Dedifferentiated amniotic fluid mesenchymal stem cell (primary cell): ENCODE data around the gene DEFB131B.
A peak's percentile ranks its signal among the peaks of the same experiment; 100 is the strongest.
"Not testable (repeated sequence)": the region's sequence is repeated elsewhere in the genome, so short reads cannot be mapped to it uniquely, and the experiment has no call there.

Experiments
- DNase-seq: peaks from one replicate; pipeline ENCODE4 v3.0.0-alpha.2; 2016; ENCODE audit errors: extremely low spot score

The DEFB131B gene

DNA sequence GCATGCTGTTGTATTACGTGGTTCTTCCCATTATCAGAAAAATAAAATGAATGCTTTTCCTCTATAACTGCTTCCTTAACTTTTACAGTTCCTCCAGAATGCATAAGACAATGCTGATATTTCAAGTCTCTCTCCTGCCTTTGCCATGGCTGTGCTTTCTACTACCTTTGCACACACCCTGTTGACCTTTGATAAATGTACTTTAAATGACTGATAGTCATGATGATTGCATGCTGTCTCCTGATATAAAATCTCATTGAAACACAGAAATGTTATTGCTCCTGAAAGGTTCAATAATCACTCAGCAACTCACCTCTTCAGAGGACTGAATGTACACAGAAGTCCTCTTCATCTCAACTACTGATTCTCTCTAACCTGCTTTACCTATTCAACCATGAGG, at the start of gene DEFB131B:
TSS of gene DEFB131B (plus strand) at position 395 of the 400 bp plus-strand sequence. CDS start at position 395, 0 bp downstream.
- not testable (repeated sequence) for DNase-seq

DNA sequence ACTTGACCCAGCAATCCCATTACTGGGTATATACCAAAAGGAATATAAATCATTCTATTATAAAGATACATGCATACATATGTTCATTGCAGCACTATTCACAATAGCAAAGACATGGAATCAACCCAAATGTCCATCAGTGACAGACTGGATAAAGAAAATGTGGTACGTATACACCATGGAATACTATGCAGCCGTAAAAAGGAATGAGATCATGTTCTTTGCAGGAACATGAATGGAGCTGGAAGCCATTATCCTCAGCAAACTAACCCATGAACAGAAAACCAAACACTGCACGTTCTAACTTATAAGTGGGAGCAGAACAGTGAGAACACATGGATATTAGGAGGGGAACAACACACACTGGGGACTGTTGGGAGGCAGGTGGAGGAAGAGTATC, 49.0 kb upstream of the DEFB131B start:
- not testable (repeated sequence) for DNase-seq

DNA sequence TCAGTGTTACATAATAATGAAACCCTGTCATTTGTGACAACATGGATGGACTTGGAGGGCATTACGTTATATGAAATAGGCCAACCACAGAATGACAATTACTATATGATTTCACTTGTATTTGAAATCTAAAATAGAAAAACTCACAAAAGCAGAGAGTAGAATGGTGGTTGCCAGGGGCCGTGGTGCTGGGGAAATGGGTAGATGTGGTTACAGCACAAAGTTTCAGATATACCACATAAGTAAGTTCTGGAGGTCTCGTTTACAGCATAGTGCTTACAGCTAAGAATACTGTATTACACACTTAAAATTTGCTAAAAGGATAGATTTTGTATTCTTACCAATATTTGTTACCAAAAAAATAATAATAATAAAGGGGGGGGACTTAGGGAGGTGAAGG, 48.6 kb upstream of the DEFB131B start:
- not testable (repeated sequence) for DNase-seq

DNA sequence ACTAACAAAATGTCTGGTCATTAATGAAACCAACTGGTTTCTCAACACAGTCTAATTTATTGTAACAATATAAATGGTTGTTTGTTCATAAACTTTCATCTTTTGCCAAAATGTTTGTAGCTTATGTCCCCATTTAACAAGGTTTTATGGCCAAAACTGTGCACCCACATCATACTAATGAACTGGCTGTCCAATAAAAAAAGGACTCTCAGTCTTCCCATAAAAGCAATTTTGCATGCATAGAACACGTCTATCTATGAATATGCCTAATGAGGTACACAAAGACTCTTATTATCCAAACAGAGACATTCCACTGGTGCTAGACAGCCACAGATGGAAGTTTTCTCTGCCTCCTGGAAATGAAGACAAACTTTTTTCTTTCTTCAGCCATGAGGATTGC, 45.4 kb upstream of the DEFB131B start, which contains the start of gene DEFB108B:
TSS of gene DEFB108B (plus strand) at position 390 of the 400 bp plus-strand sequence. CDS start at position 390, 0 bp downstream.
- DNase-seq: not testable (repeated sequence)

DNA sequence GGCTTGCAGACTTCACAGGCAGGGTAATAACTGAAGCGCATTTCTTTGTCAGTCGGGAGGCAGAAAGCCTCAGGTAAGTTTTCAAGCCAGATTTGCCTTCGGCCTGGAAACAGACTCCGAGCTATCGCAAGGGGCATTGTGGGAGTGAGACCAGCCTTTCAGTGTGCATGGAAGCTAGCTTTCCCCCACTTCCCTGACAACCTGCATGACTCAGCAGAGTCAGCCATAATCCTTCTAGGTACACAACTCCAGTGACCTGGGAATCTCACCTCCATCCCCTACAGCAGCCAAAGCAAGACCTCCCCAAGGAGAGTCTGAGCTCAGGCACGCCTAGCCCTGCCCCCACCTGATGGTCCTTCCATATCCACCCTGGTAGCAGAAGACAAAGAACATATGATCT, 35.5 kb upstream of the DEFB131B start:
- DNase-seq: not testable (repeated sequence)

GRCh38 chr11:71843355-71843754, 34.9 kb upstream of the DEFB131B start:
- DNase-seq: not testable (repeated sequence)

- DNase-seq: no peak
Measured at GRCh38 chr11:71843858-71844257, 34.4 kb upstream of the DEFB131B start.

DNA sequence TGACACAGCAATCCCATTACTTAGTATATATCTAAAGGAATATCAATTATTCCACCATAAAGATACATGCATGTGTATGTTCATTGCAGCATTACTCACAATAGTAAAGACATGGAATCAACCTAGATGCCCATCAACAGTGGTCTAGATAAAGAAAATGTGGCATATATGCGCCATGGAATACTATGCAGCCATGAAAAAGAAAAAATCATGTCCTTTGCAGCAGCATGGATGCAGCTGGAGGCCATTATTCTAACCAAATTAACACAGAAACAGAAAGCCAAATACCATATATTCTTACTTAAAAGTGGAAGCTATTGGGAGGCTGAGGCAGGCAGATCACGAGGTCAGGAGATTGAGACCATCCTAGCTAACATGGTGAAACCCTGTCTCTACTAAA, 24.4 kb upstream of the DEFB131B start:
- DNase-seq: not testable (repeated sequence)

DNA sequence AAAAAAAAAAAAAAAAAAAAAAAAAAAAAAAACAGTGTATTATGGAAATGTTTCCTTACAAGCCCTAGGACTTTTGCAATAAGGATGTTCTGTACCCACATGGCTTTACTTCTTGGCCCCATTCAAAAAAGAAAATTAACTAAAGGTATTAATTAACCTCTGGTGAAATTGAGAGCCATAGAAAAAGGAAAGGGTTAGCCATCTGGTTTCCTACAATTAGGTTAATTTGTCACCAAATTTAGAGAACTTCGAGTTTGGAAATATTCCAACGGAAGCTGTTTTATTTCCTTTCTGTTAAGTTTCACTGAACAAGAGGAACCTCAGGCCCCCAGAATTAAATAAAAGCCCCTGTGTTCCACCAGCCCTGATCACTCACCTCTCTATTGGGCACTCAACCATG, 22.4 kb upstream of the DEFB131B start:
- not testable (repeated sequence) for DNase-seq

- DNase-seq: not testable (repeated sequence)
Measured at GRCh38 chr11:71860835-71861234, 17.4 kb upstream of the DEFB131B start.

GRCh38 chr11:71863978-71864627, 14.2 kb upstream of the DEFB131B start:
- peak; percentile 39 for DNase-seq

DNA sequence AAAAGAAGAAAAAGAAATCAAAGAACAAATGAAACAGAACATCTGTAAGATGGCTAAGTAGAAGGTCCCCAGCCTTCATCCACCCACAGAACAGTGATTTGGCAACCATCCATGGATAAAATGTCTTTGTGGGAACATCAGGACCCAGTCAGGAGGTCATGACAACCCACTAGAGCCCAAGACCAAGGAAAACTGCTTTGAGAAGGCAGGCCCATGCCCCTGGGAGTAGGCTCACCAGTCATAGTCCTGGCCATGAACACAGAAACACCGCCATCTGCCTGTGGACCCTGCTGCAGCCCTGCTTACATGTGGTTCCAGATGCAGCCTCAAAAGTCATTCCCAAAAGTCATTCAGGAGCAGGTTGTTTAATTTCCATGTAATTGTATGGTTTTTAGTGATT, 11.0 kb upstream of the DEFB131B start:
- not testable (repeated sequence) for DNase-seq

DNA sequence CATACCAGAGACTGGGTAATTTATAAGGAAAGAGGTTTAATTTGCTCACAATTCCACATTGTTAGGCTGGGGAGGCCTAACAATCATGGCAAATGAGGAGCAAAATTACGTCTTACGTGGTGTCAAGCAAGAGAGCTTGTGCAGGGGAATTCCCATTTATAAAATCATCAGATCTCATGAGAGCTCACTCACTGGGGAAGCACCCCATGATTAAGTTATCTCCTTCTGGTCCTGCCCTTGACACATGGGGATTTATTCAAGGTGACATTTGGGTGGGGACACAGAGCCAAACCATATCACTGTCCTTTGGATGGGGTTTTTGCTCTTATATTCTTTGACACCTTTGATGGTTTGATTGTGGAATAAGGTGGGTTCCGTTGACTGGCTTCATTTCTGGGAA, 8.3 kb upstream of the DEFB131B start:
- not testable (repeated sequence) for DNase-seq

DNA sequence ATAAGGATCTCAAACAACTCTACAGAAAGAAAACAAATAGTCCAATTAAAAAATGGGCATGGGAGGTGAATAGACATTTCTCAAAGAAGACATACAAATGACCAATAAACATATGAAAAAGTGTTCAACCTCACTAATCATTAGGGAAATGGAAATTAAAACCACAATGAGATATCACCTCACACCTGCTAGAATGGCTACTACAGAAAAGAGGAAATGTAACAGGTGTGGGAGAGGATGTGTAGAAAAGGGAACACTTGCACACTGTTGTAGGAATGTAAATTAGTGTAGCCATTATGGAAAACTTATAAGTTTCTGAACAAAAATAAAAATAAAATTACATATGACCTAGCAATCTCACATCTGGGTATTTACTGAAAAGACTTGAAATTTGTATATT, 7.6 kb upstream of the DEFB131B start:
- not testable (repeated sequence) for DNase-seq

- not testable (repeated sequence) for DNase-seq
Measured at GRCh38 chr11:71876262-71876661, 2.0 kb upstream of the DEFB131B start.

- not testable (repeated sequence) for DNase-seq
Measured at GRCh38 chr11:71885806-71886205, 7.6 kb downstream of the DEFB131B start.

- DNase-seq: not testable (repeated sequence)
Measured at GRCh38 chr11:71888335-71889010, 10.2 kb downstream of the DEFB131B start.

GRCh38 chr11:71889181-71889872, 11.1 kb downstream of the DEFB131B start:
- not testable (repeated sequence) for DNase-seq

GRCh38 chr11:71895961-71896360, 17.7 kb downstream of the DEFB131B start:
- DNase-seq: no peak

GRCh38 chr11:71901137-71901536, 22.9 kb downstream of the DEFB131B start:
- DNase-seq: not testable (repeated sequence)

GRCh38 chr11:71908218-71908617, 30.0 kb downstream of the DEFB131B start:
- DNase-seq: no peak

- DNase-seq: not testable (repeated sequence)
Measured at GRCh38 chr11:71910775-71911174, 32.5 kb downstream of the DEFB131B start.
